ENCODE measurements around the gene SLC27A2.

DNA sequence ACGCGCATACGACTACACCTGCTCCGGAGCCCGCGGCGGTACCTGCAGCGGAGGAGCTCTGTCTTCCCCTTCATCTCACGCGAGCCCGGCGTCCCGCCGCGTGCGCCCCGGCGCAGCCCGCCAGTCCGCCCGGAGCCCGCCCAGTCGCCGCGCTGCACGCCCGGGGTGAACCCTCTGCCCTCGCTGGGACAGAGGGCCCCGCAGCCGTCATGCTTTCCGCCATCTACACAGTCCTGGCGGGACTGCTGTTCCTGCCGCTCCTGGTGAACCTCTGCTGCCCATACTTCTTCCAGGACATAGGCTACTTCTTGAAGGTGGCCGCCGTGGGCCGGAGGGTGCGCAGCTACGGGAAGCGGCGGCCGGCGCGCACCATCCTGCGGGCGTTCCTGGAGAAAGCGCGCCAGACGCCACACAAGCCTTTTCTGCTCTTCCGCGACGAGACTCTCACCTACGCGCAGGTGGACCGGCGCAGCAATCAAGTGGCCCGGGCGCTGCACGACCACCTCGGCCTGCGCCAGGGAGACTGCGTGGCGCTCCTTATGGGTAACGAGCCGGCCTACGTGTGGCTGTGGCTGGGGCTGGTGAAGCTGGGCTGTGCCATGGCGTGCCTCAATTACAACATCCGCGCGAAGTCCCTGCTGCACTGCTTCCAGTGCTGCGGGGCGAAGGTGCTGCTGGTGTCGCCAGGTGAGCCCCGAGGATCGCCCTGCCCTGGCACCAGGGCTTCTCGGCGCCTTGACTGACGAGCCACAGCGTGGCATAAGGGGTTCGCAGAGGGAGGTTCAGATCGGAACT is 420 bp downstream of the SLC27A2 start:
- TF ChIP-seq TAF1 (IDR thresholded peaks at IDR 0.05; ENCODE audit: borderline replicate concordance, insufficient read depth, low read length), result no peak
- TF ChIP-seq POLR2AphosphoS5 (IDR thresholded peaks at IDR 0.05; ENCODE audit: low read depth, low read length), result no peak
- TF ChIP-seq, protein P1, sequence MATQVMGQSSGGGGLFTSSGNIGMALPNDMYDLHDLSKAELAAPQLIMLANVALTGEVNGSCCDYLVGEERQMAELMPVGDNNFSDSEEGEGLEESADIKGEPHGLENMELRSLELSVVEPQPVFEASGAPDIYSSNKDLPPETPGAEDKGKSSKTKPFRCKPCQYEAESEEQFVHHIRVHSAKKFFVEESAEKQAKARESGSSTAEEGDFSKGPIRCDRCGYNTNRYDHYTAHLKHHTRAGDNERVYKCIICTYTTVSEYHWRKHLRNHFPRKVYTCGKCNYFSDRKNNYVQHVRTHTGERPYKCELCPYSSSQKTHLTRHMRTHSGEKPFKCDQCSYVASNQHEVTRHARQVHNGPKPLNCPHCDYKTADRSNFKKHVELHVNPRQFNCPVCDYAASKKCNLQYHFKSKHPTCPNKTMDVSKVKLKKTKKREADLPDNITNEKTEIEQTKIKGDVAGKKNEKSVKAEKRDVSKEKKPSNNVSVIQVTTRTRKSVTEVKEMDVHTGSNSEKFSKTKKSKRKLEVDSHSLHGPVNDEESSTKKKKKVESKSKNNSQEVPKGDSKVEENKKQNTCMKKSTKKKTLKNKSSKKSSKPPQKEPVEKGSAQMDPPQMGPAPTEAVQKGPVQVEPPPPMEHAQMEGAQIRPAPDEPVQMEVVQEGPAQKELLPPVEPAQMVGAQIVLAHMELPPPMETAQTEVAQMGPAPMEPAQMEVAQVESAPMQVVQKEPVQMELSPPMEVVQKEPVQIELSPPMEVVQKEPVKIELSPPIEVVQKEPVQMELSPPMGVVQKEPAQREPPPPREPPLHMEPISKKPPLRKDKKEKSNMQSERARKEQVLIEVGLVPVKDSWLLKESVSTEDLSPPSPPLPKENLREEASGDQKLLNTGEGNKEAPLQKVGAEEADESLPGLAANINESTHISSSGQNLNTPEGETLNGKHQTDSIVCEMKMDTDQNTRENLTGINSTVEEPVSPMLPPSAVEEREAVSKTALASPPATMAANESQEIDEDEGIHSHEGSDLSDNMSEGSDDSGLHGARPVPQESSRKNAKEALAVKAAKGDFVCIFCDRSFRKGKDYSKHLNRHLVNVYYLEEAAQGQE (IDR thresholded peaks at IDR 0.05; ENCODE audit: insufficient read depth in 1 of 2, low read depth in 2 of 2, low read length in 2 of 2), result no peak
- no peak for TF ChIP-seq SIN3A (IDR thresholded peaks at IDR 0.05; ENCODE audit: borderline replicate concordance, insufficient read depth, low read length)
